ENCODE measurements around the gene GNAQ. TPM values are rescaled to one million over a fixed set of nuclear protein-coding genes. Genes with fewer than 3 reads are reported as not detected.

Gene GNAQ
- total and polyA plus RNA-seq, 2 of the 13 experiments (the other 11 are each of a cell fraction or from before 2014, with no cell fraction given), result 16.5 to 17.7 TPM

GRCh38 chr9:77805810-77806209, 225.8 kb downstream of the GNAQ start:
- in situ Hi-C loops (cut with HindIII; ENCODE audit: extremely low pct_ligation_motif_present, low pct_unique_long_range_greater_than_20kb) (no loop called here), intact Hi-C loops (cut with micrococcal nuclease; ENCODE audit: unreplicated experiment) (loop anchor here (2.0 kb wide), 1 partner anchor 43 kb away; no protein-coding TSS in a partner anchor)
- FAIRE-seq, result no peak
- Histone ChIP-seq H3K4me2 (ENCODE audit: low read depth, low read length) (no peak overlapping the region), H2AFZ (ENCODE audit: low read length) (no peak overlapping the region), H4K20me1 (ENCODE audit: insufficient read depth, low read length) (no peaks in the 10 kb centered on the region), H3K79me2 (ENCODE audit: insufficient read depth, low read length) (no peaks in the 10 kb centered on the region), H3K27ac (ENCODE audit: extremely low read length, insufficient read depth, low read length) (no peak overlapping the region), H3K27me3 (ENCODE audit: control insufficient read depth in 1 of 2, insufficient read depth in 2 of 2, low read length in 2 of 2) (no peaks in the 10 kb centered on the region), H3K4me3 (replicated peaks in 1 of 3; ENCODE audit: insufficient read depth in 1 of 3, low read depth in 2 of 3, low read length in 3 of 3) (no peak overlapping the region), H3K36me3 (replicated peaks in 1 of 2; ENCODE audit: control insufficient read depth in 1 of 2, insufficient read depth in 2 of 2, low read length in 2 of 2) (peaks cover 1 to 2% of the 10 kb centered on the region in 2 experiments; a peak in 1 of 5 replicates), H3K4me1 (ENCODE audit: insufficient read depth, low read length) (peaks cover 50% of the 10 kb centered on the region), H3K9ac (ENCODE audit: insufficient read depth, low read depth, low read length) (no peak overlapping the region), H3K9me3 (ENCODE audit: low read length) (no peaks in the 10 kb centered on the region)
- POLR2A ChIA-PET, result no interaction called here
- 95% methylated on average over 2 of the region's 2 CpGs for WGBS (ENCODE audit: low lambda C conversion rate)
- no TSS peak for BruUV-seq (replicated peaks)
- TF ChIP-seq ZNF709 (CRISPR knock-in tag; IDR thresholded peaks at IDR 0.05) (no peak), PHF5A (CRISPR knock-in tag; IDR thresholded peaks at IDR 0.05; ENCODE audit: low read depth, unreplicated experiment) (no peak), RBM22 (optimal IDR thresholded peaks at IDR 0.05; ENCODE audit: low read length) (no peak), NR2F2 (IDR thresholded peaks at IDR 0.05; ENCODE audit: borderline replicate concordance, low read depth) (no peak), EP300 (IDR thresholded peaks at IDR 0.05; ENCODE audit: low read depth in 2 of 2, low read length in 2 of 2) (no peak), EP300 (CRISPR knock-in tag; IDR thresholded peaks at IDR 0.05; ENCODE audit: borderline replicate concordance) (no peak), AHR (CRISPR knock-in tag; IDR thresholded peaks at IDR 0.05) (no peak), ZNF878 (CRISPR knock-in tag; IDR thresholded peaks at IDR 0.05) (no peak), STAG1 (CRISPR knock-in tag; IDR thresholded peaks at IDR 0.05) (no peak), FOXP1 (IDR thresholded peaks at IDR 0.05) (no peak), FOXP1 (CRISPR knock-in tag; IDR thresholded peaks at IDR 0.05) (no peak), ZSCAN20 (CRISPR knock-in tag; IDR thresholded peaks at IDR 0.05; ENCODE audit: borderline replicate concordance) (no peak), NCOA1 (CRISPR knock-in tag; IDR thresholded peaks at IDR 0.05) (no peak), NR1H2 (CRISPR knock-in tag; IDR thresholded peaks at IDR 0.05; ENCODE audit: borderline replicate concordance, low read depth) (no peak), ARNT (IDR thresholded peaks at IDR 0.05) (no peak)
- TF ChIP-seq, protein P1, sequence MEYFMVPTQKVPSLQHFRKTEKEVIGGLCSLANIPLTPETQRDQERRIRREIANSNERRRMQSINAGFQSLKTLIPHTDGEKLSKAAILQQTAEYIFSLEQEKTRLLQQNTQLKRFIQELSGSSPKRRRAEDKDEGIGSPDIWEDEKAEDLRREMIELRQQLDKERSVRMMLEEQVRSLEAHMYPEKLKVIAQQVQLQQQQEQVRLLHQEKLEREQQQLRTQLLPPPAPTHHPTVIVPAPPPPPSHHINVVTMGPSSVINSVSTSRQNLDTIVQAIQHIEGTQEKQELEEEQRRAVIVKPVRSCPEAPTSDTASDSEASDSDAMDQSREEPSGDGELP (IDR thresholded peaks at IDR 0.05; ENCODE audit: borderline replicate concordance, low read depth), result no peak
- DNase-seq (ENCODE audit: low spot score), result no peak
- CTCF ChIA-PET (ENCODE audit: low intra/inter-chr PET ratio, low total read pairs), result no interaction called here
- ATAC-seq, result no peak

All from HepG2 (cell line).